ENCODE results near the gene ZNF202. TPM values are rescaled to one million over a fixed set of nuclear protein-coding genes. Genes with fewer than 3 reads are reported as not detected.

The ZNF202 gene
- total and polyA plus RNA-seq, 3 donors from 2014 or later = 24.4 to 30.7 (median 25.5) TPM

GRCh38 chr11:123704341-123704740, 37.1 kb downstream of the ZNF202 start:
- intact Hi-C loops (cut with DNase I; ENCODE audit: low total_unique reads) = no loop called here

DNA sequence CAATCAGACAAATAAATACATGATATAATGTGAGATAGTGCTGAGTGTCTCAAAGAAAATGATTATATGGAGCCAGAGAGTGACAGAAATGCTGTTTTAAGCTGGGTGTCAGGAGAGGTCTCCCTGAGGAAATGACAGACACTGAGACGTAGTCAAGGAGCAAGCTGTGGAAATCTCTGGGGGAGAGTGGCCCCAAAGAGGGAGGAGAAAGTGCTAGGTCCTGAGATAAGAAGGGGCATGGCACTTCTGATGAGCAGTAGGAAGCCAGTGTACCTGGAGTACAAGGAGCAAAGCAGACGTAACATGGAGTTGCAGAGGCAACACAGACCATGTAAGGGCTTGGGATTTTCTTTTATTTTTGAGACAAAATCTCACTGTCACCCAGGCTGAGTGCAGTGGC, 38.8 kb downstream of the ZNF202 start:
- no peaks in the 10 kb centered on the region for H3K9me3 ChIP-seq
- no peak for TF ChIP-seq POLR2A (IDR thresholded peaks at IDR 0.05)
- TF ChIP-seq, protein P1, sequence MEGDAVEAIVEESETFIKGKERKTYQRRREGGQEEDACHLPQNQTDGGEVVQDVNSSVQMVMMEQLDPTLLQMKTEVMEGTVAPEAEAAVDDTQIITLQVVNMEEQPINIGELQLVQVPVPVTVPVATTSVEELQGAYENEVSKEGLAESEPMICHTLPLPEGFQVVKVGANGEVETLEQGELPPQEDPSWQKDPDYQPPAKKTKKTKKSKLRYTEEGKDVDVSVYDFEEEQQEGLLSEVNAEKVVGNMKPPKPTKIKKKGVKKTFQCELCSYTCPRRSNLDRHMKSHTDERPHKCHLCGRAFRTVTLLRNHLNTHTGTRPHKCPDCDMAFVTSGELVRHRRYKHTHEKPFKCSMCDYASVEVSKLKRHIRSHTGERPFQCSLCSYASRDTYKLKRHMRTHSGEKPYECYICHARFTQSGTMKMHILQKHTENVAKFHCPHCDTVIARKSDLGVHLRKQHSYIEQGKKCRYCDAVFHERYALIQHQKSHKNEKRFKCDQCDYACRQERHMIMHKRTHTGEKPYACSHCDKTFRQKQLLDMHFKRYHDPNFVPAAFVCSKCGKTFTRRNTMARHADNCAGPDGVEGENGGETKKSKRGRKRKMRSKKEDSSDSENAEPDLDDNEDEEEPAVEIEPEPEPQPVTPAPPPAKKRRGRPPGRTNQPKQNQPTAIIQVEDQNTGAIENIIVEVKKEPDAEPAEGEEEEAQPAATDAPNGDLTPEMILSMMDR (IDR thresholded peaks at IDR 0.05) = no peak
- DNase-seq = no peak
- H3K4me1 ChIP-seq = no peaks in the 10 kb centered on the region
- 58 to 78% methylated on average over 2 of the region's 2 CpGs for WGBS, 2 donors
- H3K36me3 ChIP-seq (ENCODE audit: low read depth, missing control alignments) = no peaks in the 10 kb centered on the region
- H3K27me3 ChIP-seq = no peaks in the 10 kb centered on the region
- intact Hi-C loops (cut with DNase I; ENCODE audit: low total_unique reads) = no loop called here
- no peak overlapping the region for H3K4me3 ChIP-seq
- H3K27ac ChIP-seq = no peak overlapping the region

More at GRCh38 chr11:123704341-123704740, 37.1 kb downstream of the ZNF202 start:
- Histone ChIP-seq H3K4me3 (no peak overlapping the region), H3K27me3 (no peaks in the 10 kb centered on the region), H3K9me3 (no peaks in the 10 kb centered on the region), H3K36me3 (ENCODE audit: low read depth, missing control alignments) (no peaks in the 10 kb centered on the region), H3K27ac (no peak overlapping the region), H3K4me1 (no peaks in the 10 kb centered on the region)
- TF ChIP-seq, protein P1 (IDR thresholded peaks at IDR 0.05) = no peak
- no peak for TF ChIP-seq POLR2A (IDR thresholded peaks at IDR 0.05)
- no peak for DNase-seq
- 88 to 90% methylated on average over 3 of the region's 3 CpGs for WGBS, 2 donors

GRCh38 chr11:123702139-123702538, 39.3 kb downstream of the ZNF202 start:
- 47 to 70% methylated on average over 9 of the region's 9 CpGs for WGBS, 2 donors
- Histone ChIP-seq H3K9me3 (no peaks in the 10 kb centered on the region), H3K4me3 (no peak overlapping the region), H3K4me1 (no peaks in the 10 kb centered on the region), H3K27ac (no peak overlapping the region), H3K36me3 (ENCODE audit: low read depth, missing control alignments) (no peaks in the 10 kb centered on the region), H3K27me3 (no peaks in the 10 kb centered on the region)
- TF ChIP-seq, protein P1 (IDR thresholded peaks at IDR 0.05) = no peak
- TF ChIP-seq POLR2A (IDR thresholded peaks at IDR 0.05) = no peak
- intact Hi-C loops (cut with DNase I; ENCODE audit: low total_unique reads) = no loop called here
- no peak for DNase-seq

GRCh38 chr11:123700772-123701171, 40.7 kb downstream of the ZNF202 start:
- no peaks in the 10 kb centered on the region for H3K9me3 ChIP-seq
- H3K27ac ChIP-seq = no peak overlapping the region
- no peaks in the 10 kb centered on the region for H3K27me3 ChIP-seq
- 83 to 85% methylated on average over 3 of the region's 3 CpGs for WGBS, 2 donors
- intact Hi-C loops (cut with DNase I; ENCODE audit: low total_unique reads) = no loop called here
- no peak for DNase-seq
- H3K36me3 ChIP-seq (ENCODE audit: low read depth, missing control alignments) = no peaks in the 10 kb centered on the region
- no peak overlapping the region for H3K4me3 ChIP-seq
- H3K4me1 ChIP-seq = no peaks in the 10 kb centered on the region
- no peak for TF ChIP-seq POLR2A (IDR thresholded peaks at IDR 0.05)
- TF ChIP-seq, protein P1 (IDR thresholded peaks at IDR 0.05) = no peak

GRCh38 chr11:123698546-123699127, 42.8 kb downstream of the ZNF202 start:
- no peak for DNase-seq
- Histone ChIP-seq H3K27me3 (no peaks in the 10 kb centered on the region), H3K36me3 (ENCODE audit: low read depth, missing control alignments) (no peaks in the 10 kb centered on the region), H3K4me3 (no peak overlapping the region), H3K9me3 (no peaks in the 10 kb centered on the region), H3K27ac (no peak overlapping the region), H3K4me1 (no peaks in the 10 kb centered on the region)
- WGBS, 2 donors = 57 to 63% methylated on average over 2 of the region's 2 CpGs
- TF ChIP-seq, protein P1 (IDR thresholded peaks at IDR 0.05) = no peak
- no peak for TF ChIP-seq POLR2A (IDR thresholded peaks at IDR 0.05)
- intact Hi-C loops (cut with DNase I; ENCODE audit: low total_unique reads) = no loop called here

Data from testis (tissue), 3 donors.